Activated gamma-delta T cell treated with Interleukin-2 at 50 U/mL for 16 hours (primary cell): Measurements from ENCODE around the gene P2RX6.
"Not testable (repeated sequence)": the region's sequence is repeated elsewhere in the genome, so short reads cannot be mapped to it uniquely, and the experiment has no call there.

Source experiments
- DNase-seq: peaks from one replicate; pipeline ENCODE4 v3.0.0-alpha.2; 2020

Gene P2RX6

GRCh38 chr22:20995329-20996030 lies 19.5 kb upstream of the P2RX6 start:
- no peak for DNase-seq

- DNase-seq = no peak
Measured at GRCh38 chr22:20996031-20996410, 18.9 kb upstream of the P2RX6 start.

GRCh38 chr22:20996598-20997535 lies 18.1 kb upstream of the P2RX6 start:
- DNase-seq = no peak

- no peak for DNase-seq
Measured at GRCh38 chr22:20997536-20998257, 17.3 kb upstream of the P2RX6 start.

DNA sequence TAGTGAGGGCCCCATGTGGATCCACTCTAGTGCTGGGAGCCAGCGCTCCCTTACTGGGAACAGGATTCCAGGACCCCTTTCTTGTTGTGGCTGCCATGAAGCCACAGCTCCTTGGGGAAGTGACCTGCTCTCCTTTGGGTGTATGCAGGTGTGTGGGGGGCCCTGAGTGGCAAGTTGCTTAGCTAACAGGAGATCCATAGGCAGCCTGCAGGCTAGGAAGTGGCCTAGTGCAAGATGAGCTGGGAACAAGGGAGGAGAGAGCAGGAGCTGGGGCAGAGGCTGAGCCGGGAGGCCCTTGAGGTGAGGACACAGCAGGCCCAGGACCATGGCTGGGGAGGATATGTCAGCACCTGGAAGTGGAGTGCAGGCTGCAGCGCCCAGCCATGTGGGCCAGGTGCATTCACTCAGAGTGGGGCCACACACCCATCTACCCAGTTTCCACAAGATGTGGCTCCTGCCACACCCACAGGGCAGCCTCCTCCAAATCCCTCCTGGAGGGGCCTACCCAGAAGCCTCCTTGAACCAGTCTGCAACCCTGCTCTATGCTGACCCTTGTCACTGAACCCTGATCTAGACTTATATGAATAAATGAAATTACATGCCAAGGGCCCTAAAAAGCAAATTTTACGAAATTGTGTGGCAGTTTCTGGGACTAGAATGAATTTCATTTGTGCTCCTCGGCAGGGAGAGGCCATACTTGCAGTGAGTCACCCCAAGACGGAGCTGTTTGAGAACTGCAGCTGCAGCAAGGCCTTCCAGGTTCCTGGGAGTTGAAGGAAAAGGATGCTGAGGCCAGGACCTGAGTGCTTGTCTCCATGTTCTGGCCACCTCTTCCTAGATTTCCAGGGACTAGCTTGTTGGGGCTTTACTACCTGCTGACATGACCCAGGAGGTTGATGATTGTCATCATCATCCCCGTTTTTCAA lies 16.3 kb upstream of the P2RX6 start:
- DNase-seq = no peak

DNA sequence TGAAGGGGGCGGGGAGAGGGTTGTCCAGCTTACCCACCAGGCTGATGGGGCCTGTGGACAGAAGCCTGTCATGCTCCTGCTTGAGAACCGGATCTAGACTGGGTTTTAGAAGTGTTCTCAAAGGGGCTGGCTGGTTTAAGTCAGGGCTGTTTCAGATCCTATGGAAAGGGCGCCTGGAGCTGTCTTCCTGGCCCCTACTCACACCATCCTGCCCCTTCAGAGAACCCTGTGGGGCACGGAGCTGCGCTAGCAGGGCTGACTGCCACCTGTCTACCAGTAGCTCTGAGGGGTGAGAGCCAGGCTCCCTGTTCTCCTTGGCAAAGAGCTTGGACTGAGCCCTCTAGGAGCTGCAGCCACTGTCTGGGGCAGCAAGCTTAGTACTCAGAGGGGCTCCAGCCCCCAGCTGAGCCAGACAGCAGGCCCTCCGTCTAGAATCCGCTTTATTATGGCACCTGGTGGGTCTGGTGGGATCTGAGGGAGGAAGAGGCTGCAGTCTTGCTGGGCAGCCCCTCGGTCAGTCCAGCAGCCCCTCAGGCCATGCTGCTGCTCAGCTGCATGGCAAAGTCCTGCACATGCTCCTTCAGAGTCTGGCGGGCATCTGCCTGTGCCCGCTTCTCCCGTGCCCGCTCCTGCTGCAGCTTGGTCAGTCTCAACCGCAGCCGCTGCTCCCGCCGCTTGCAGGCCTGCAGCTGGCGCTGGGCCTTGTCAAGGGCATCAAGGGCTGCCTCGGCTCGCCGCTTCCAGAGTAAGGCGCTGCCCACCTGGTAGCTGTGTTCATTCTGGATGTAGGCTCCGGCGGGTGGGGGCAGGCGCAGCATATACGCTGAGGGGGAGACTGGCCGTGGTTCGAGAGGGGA lies 15.4 kb upstream of the P2RX6 start:
- no peak for DNase-seq

DNA sequence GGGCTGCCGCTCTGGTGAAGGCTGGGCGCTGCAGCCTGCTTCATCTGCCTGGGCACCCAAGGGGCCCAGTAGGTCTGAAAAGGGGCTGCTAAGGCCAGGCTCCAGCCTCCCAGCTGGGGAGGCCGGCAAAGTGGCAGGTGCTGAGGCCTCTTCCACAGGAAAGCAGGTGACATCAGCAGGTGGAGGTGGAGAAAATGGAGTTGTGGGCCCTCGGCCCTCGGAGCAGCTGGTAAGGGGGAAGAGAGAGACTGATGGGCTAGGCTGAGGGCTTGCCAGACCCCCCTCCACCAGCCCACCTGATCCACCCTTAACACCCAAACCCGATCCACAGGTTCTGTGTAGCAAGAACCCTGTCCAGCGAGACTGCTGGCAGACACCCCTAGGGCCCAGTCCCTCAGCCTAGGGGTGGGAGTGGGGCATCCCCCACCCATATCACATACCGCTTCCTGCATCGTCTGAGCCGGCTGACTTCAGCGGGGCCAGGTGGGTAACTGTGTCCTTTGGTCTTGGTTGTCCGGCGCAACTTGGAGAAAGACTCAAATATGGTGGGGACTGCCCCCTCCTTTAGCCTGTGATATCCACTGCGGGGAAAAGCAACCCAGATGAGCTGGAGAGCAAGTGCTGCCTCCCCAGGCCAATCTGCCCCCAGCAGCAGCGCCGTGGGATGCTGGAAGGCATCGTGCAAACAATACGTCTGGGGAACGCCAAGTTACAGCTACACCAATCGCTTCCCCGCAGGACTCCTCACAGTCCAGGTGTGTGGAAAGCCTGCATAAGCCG lies 14.6 kb upstream of the P2RX6 start:
- no peak for DNase-seq

GRCh38 chr22:21000987-21001600 lies 13.9 kb upstream of the P2RX6 start:
- DNase-seq = no peak

DNA sequence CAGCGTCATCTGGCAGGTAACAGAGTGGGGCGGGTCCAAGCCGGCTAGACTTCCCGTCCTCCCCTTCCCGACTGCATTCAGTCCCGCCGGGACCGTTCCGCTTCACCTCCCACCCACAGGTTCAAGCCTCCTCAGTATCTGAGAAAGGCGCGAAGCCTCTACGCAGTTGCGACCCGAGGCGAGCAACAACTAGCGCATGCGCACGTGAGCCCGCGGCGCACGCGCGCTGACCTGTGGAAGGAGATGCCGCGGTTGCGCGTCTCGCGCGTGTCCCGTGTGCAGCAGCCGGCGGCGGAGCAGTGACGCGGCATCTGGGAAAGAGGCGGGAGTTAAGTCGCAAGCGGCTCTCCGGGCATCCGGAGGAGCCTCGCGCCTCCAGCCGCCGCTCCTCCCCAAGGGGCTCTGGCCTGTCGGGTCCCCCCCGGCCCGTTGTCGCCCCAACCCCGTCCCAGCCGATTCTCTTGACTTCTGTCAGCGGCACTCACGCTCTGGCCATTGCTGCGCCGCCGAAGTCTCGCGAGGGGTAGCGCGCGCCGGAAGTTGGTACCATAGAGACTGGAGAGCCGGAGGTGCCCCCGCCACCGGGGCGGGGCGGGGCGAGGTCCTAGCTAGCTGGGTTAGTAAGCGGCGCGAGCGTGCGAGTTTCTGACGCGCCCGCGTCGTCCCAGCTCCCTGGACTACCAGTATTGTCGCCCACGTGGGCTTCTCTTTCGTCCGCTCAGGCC lies 13.2 kb upstream of the P2RX6 start, which contains the start of gene THAP7:
THAP7 (minus strand) TSS at position 518 of the 725 bp plus-strand sequence; CDS start at position 311, 207 bp downstream.
- peak; percentile 97 for DNase-seq

- DNase-seq = no peak
Measured at GRCh38 chr22:21003782-21004181, 11.2 kb upstream of the P2RX6 start.

- DNase-seq = not testable (repeated sequence)
Measured at GRCh38 chr22:21009208-21009607, 5.8 kb upstream of the P2RX6 start.

DNA sequence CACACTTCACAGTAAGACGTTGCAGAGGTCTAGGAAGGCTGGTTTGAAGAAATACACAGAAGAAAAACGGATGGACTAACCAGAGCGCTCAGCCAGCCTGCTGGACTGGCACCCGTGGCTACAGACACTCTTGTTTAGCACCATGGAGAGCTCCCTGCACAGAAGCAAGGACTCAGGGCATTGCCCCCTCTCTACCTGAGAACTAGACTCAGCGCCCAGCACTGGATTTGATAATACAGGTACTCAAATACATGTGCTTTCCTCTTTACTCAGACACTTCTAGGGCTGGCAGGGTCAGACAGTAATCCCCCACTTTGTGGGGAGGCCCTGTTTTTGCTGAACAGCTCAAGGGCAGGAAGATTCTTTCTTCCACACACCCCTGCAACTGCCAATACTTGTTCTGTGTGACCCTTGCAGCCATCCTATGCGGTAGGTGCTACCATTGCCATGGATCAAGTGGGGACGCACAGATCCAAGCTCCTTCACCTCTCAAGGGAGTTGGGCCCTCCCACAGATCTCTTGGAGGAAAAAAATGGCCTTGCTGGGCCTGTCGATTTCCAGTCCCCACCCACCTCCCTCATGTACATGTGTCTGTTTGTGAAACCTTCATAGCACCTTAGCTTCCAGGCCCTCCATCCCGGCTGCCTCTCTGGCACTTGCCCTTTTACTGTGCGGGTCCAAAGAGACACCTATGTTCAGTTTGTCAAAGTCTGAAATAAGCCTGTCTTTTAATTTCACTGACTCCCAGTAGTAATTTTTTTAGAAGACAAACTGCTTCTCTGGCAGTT lies 5.1 kb upstream of the P2RX6 start:
- no peak for DNase-seq

GRCh38 chr22:21010426-21011113 lies 4.4 kb upstream of the P2RX6 start:
- no peak for DNase-seq

DNA sequence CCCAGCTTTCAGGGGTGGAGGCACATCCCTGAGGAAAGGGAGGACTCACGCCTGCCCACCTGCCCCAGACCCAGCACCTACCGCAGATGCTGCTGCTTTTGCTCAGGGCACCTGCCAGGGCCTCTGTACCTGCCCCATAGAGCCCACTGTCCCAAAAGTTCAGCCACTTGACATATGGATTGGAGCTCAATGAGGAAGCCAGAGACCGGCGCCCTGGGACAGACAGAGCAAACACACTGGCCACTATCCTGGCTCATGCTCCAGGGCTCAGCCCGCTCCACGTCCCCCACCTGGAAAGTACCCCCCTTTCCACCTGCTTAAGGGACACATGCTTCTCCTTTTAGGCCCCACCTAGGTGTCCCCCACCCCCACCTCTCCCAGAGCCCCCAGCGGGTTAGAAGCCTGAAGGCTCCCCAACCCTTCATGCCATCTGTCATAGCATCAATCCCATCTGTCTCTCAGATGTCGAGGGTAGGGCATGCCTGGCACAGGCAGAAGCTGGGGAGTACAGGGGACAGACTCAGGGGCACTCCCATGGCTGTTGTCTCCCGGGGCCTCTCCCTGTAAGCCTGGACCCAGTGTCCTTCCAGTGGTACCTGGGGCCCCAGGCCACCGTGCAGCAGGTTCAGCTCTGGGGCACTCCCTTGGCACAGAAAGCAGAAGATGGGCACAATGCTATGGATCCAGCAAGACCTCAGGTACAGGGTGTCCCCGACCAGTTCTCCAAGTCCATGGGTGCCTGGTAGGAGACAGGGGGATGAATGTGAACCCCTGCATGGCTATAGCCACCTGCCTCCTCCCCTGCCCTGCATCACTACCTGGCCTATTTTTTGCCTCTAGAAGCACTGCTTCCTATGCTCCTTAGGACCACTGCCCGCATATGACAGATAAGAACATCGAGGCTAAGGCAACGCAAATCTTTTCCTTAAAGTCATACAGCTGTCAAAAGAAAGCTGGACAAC lies 2.2 kb upstream of the P2RX6 start:
- no peak for DNase-seq

DNA sequence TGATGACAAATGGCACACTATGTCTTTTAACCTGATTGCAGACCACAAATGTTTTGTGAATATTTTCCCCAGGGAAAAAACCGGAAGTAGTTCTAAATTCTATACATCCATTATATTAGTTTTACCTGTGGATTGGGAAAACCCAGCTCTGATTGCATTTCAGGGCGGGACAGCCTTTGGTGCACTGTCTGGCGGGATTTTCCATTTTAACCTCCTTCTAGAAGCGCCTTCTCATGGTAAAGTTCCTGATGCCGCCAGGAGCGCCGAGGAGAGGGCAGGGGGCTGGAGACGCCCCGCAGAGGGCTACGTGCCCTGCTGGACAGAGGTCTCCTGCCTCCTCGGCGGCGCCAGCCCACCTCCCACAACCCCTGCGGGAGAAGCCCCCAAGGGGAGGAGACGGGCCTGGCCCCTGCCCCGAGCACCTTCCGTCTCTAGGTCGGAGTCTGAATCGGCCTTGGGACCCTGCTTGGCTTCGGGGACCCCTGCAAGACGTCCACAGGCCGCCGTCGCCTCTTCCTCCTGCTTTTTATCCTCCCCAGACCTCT lies 1.2 kb upstream of the P2RX6 start:
- DNase-seq = no peak

GRCh38 chr22:21014202-21014725 lies 701 bp upstream of the P2RX6 start:
- DNase-seq = peak; percentile 87
